OCI-LY1 (cell line): ENCODE results near the gene F13B.

Source experiments
- EZH2 ChIP-seq: fragments of 200-600 bp; sonication (generic), shearing (Covaris generic); IDR thresholded peaks from 2 replicates; pipeline ENCODE4 v1.8.0; 2017; ENCODE audit warnings: borderline replicate concordance, mixed run types, mild to moderate bottlenecking, antibody characterized with exemption, low read length, moderate library complexity, mixed read lengths
- TF ChIP-seq, protein P1 (sequence below): fragments of 200-600 bp; sonication (generic), shearing (Covaris generic); IDR thresholded peaks from 2 replicates; pipeline ENCODE4 v1.5.1; 2017; ENCODE audit warnings: mild to moderate bottlenecking, antibody characterized with exemption, low read length, moderate library complexity, mixed read lengths

DNA sequence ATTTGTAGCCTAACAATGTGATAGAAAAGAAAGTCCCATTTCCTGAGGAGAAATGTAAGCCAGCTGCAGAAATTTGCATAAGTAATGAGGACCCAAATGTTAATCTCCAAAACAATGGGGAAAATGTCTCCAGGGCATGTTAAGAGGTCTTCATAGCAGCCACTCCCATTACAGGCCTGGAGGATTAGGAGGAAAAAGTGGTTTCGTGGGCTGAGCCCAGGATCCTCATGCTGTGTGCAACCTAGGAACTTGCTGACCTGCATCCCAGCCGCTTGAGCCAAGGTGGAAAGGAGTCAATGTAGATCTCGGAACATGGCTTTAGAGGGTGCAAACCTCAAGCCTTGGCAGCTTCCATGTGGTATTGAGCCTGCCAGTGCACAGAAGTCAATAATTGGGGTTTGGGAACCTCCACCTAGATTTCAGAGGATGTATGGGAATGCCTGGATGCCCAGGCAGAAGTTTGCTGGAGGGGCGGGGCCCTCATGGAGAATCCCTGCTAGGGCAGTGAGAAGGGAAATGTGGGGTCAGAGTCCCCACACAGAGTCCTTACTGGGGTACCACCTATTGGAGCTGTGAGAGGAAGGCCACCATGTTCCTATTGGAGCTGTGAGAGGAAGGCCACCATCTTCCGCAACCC is 14.2 kb upstream of the F13B start:
- TF ChIP-seq, protein P1, sequence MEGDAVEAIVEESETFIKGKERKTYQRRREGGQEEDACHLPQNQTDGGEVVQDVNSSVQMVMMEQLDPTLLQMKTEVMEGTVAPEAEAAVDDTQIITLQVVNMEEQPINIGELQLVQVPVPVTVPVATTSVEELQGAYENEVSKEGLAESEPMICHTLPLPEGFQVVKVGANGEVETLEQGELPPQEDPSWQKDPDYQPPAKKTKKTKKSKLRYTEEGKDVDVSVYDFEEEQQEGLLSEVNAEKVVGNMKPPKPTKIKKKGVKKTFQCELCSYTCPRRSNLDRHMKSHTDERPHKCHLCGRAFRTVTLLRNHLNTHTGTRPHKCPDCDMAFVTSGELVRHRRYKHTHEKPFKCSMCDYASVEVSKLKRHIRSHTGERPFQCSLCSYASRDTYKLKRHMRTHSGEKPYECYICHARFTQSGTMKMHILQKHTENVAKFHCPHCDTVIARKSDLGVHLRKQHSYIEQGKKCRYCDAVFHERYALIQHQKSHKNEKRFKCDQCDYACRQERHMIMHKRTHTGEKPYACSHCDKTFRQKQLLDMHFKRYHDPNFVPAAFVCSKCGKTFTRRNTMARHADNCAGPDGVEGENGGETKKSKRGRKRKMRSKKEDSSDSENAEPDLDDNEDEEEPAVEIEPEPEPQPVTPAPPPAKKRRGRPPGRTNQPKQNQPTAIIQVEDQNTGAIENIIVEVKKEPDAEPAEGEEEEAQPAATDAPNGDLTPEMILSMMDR = no peak
- TF ChIP-seq EZH2 = no peak
